ENCODE data around the gene NRCAM. TPM values are rescaled to one million over a fixed set of nuclear protein-coding genes. Genes with fewer than 3 reads are reported as not detected.

Gene NRCAM
- total and polyA plus RNA-seq, 2 of the 8 experiments (the other 6 are each of a cell fraction or from before 2014, with no cell fraction given) = 2.7 to 3.8 TPM

DNA sequence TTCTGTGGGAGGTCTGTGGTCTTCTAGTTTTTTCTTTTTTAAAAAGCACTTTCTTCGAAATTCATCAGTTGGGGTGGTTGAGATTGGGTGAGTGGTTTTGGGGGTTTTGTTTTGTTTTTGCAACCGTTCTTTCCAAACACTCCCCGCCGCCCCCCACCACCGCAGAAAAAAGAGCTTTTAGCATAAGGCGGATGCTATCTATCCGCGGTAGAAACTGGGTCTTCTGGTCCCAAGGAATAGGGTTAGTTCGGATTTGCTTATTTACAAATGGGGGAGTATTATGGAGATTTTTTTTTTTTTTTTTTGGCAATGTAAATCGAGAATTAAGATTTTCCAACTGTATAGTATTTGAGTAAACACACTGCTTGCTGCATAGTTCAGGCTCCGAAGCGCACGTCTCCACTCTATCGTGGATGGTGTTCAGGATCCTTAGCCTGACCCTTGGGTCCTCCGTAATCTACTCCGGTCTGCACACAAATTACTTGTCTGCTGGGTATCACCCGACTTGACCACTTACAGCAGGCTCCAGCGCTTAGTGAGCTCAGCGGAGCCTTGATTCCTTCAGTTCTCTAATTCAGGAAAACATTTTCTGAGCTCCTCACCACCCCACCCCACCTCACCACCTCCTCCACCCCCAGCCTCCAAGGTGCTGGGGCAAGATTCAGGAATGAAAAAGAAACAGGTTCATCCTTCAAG, 757 bp upstream of the NRCAM start:
- Histone ChIP-seq H3K27me3 (replicated peaks in 1 of 4; ENCODE audit: control insufficient read depth in 3 of 4, extremely low read depth in 1 of 4, insufficient read depth in 3 of 4, low read length in 3 of 4) (peaks cover 6 to 44% (median 33%) of the 10 kb centered on the region in 4 experiments), H3K4me2 (ENCODE audit: insufficient read depth in 1 of 2, low read depth in 2 of 2, low read length in 2 of 2) (peak overlapping the region; percentile 94 to 97), H3K14ac (ENCODE audit: insufficient read length) (no peak overlapping the region), H3K4ac (replicated peaks; ENCODE audit: insufficient read length, low read depth, low read length) (no peak overlapping the region), H3K56ac (replicated peaks; ENCODE audit: insufficient read length, low read depth, low read length) (no peak overlapping the region), H3K79me2 (ENCODE audit: control insufficient read depth in 1 of 2, insufficient read depth in 2 of 2, low read length in 2 of 2) (no peaks in the 10 kb centered on the region), H2BK120ac (replicated peaks; ENCODE audit: low read depth, low read length) (no peak overlapping the region), H2BK15ac (ENCODE audit: low read length) (no peak overlapping the region), H2BK20ac (ENCODE audit: low read length) (0 out of 2 replicates have a peak overlapping the region, but pooled peaks have one; percentile 29), H3K9me3 (ENCODE audit: insufficient read depth in 2 of 2, low read depth in 1 of 2, low read length in 1 of 2) (no peaks in the 10 kb centered on the region), H2AFZ (ENCODE audit: low read length) (0 out of 2 replicates have a peak overlapping the region, but pooled peaks have one; percentile 17), H3K9ac (replicated peaks in 1 of 4; ENCODE audit: extremely low read depth in 1 of 4, low read depth in 3 of 4, low read length in 3 of 4) (no peak overlapping the region), H3K4me1 (replicated peaks in 1 of 4; ENCODE audit: control insufficient read depth in 3 of 4, insufficient read depth in 4 of 4, low read length in 3 of 4) (peaks cover 0 to 4% (median 2%) of the 10 kb centered on the region in 4 experiments; a peak in 3 of 7 replicates), H2AK5ac (ENCODE audit: low read depth, low read length) (no peak overlapping the region), H3K4me3 (ENCODE audit: extremely low read depth in 1 of 4, insufficient read depth in 2 of 4, low read depth in 3 of 4, low read length in 4 of 4) (peak overlapping the region; percentile 80 to 94 (median 83)), H2BK5ac (ENCODE audit: low read depth, low read length) (peak overlapping the region; percentile 21; the same call in 1 of the 2 replicates), H4K20me1 (replicated peaks in 1 of 2; ENCODE audit: control insufficient read depth in 1 of 2, insufficient read depth in 2 of 2, low read length in 2 of 2) (peaks cover 0 to 1% of the 10 kb centered on the region in 2 experiments), H4K5ac (ENCODE audit: insufficient read length, low read depth, low read length) (no peak overlapping the region), H4K8ac (ENCODE audit: extremely low read depth, insufficient read depth, low read length) (no peak overlapping the region), H4K91ac (replicated peaks; ENCODE audit: insufficient read length, low read length) (no peak overlapping the region), H3K23ac (ENCODE audit: insufficient read length) (no peak overlapping the region), H3K18ac (ENCODE audit: extremely low read depth, low read length) (peak overlapping the region; percentile 43; the same call in 1 of the 2 replicates), H3K79me1 (ENCODE audit: low read depth, low read length) (no peaks in the 10 kb centered on the region), H3K23me2 (ENCODE audit: low read depth, low read length) (peaks cover 21% of the 10 kb centered on the region), H3K36me3 (ENCODE audit: control insufficient read depth in 2 of 4, insufficient read depth in 4 of 4, low read length in 3 of 4) (no peaks in the 10 kb centered on the region), H3K27ac (ENCODE audit: low read depth, low read length) (no peak overlapping the region), H2BK12ac (ENCODE audit: low read depth, low read length) (no peak overlapping the region)
- TF ChIP-seq CHD1 (IDR thresholded peaks at IDR 0.05; ENCODE audit: low read depth, low read length) = no peak
- no peak for TF ChIP-seq POLR2AphosphoS5 (IDR thresholded peaks at IDR 0.05; ENCODE audit: low read depth, low read length)
- TF ChIP-seq CBX5 (IDR thresholded peaks at IDR 0.05; ENCODE audit: low read depth, low read length) = no peak
- TF ChIP-seq EZH2 (IDR thresholded peaks at IDR 0.05; ENCODE audit: low read depth, low read length, severe bottlenecking) = no peak
- no peak for TF ChIP-seq SP4 (IDR thresholded peaks at IDR 0.05; ENCODE audit: low read length)
- TF ChIP-seq NRF1 (IDR thresholded peaks at IDR 0.05; ENCODE audit: low read depth, low read length) = no peak
- DNase-seq (ENCODE audit: low read depth in 1 of 2, low spot score in 2 of 2) = no peak
- POLR2A ChIA-PET (ENCODE audit: partially characterized antibody) = interaction anchor here (0.8 to 1.1 kb wide), 3 partner anchors 11 to 455 kb away, joined by 3 to 4 read pairs (median 3); partner anchors contain the start of genes LAMB1 and PNPLA8
- 10% methylated on average over 19 of the region's 19 CpGs; no CpG with 5 or more reads in 1 of the 2 experiments for WGBS, 2 experiments (ENCODE audit: extremely low coverage in 1 of 2, insufficient coverage in 1 of 2, insufficient read length in 1 of 2, insufficient replicate concordance in 2 of 2, low coverage in 1 of 2, low lambda C conversion rate in 2 of 2, missing lambda C conversion rate in 1 of 2)
- FAIRE-seq = no peak
- CTCF ChIA-PET (ENCODE audit: partially characterized antibody) = interaction anchor here (0.6 to 1.0 kb wide), 5 partner anchors 40 to 274 kb away, joined by 3 to 6 read pairs (median 3); no protein-coding TSS in a partner anchor

Data from H1 (cell line).